Measurements from ENCODE around the gene UBAC1.

UBAC1 gene

GRCh38 chr9:135993409-135993742 is 32.2 kb upstream of the UBAC1 start:
- no peak for DNase-seq

GRCh38 chr9:135992486-135993408 is 31.6 kb upstream of the UBAC1 start:
- DNase-seq, result peak; percentile 77

GRCh38 chr9:135991771-135992170 is 30.6 kb upstream of the UBAC1 start:
- no peak for DNase-seq

- no peak for DNase-seq
These were observed 29.6 kb upstream of the UBAC1 start for GRCh38 chr9:135990468-135991429.

GRCh38 chr9:135989722-135990467 is 28.7 kb upstream of the UBAC1 start:
- no peak for DNase-seq

- no peak for DNase-seq
These were observed 28.0 kb upstream of the UBAC1 start for GRCh38 chr9:135989157-135989556.

GRCh38 chr9:135988493-135988892 is 27.3 kb upstream of the UBAC1 start:
- no peak for DNase-seq

GRCh38 chr9:135987838-135988404 is 26.7 kb upstream of the UBAC1 start:
- no peak for DNase-seq

- no peak for DNase-seq
These were observed 25.4 kb upstream of the UBAC1 start for GRCh38 chr9:135986605-135987004.

GRCh38 chr9:135985889-135986288 is 24.7 kb upstream of the UBAC1 start:
- no peak for DNase-seq

- no peak for DNase-seq
These were observed 24.2 kb upstream of the UBAC1 start for GRCh38 chr9:135985459-135985774.

GRCh38 chr9:135984072-135984710 is 23.0 kb upstream of the UBAC1 start:
- DNase-seq, result no peak

- no peak for DNase-seq
These were observed 22.3 kb upstream of the UBAC1 start for GRCh38 chr9:135983208-135984071.

GRCh38 chr9:135982499-135983207 is 21.5 kb upstream of the UBAC1 start:
- DNase-seq, result no peak

GRCh38 chr9:135980926-135981630 is 19.9 kb upstream of the UBAC1 start:
- no peak for DNase-seq

GRCh38 chr9:135979547-135980166 is 18.5 kb upstream of the UBAC1 start:
- no peak for DNase-seq

GRCh38 chr9:135978642-135979546 is 17.7 kb upstream of the UBAC1 start:
- DNase-seq, result no peak

- no peak for DNase-seq
These were observed 15.8 kb upstream of the UBAC1 start for GRCh38 chr9:135976944-135977343.
